Peyer's patch (tissue), 4 donors: ENCODE results near the gene WNT9A.

Experiments
- CTCF ChIP-seq, 6 experiments: fragments of 450-650 bp in 4 of 6; fragments of 200-600 bp in 2 of 6; sonication (generic) in 1 of 6; IDR thresholded peaks; one replicate each; pipeline ENCODE4 v1.5.1; 2017 to 2019; ENCODE audit warnings: antibody characterized with exemption in 6 of 6, mild to moderate bottlenecking in 3 of 6, moderate library complexity in 1 of 6
- POLR2A ChIP-seq, 2 donors: fragments of 450-650 bp; IDR thresholded peaks; one replicate each; pipeline ENCODE4 v1.5.1; 2017; ENCODE audit warnings: antibody characterized with exemption in 2 of 2, mild to moderate bottlenecking in 2 of 2, moderate library complexity in 2 of 2

GRCh38 chr1:227954163-227954850, 6.6 kb upstream of the WNT9A start:
- TF ChIP-seq CTCF (IDR thresholded peaks at IDR 0.05) (no peak), POLR2A (IDR thresholded peaks at IDR 0.05) (no peak)
